ENCODE measurements around the gene SPINK7. TPM values are rescaled to one million over a fixed set of nuclear protein-coding genes. Genes with fewer than 3 reads are reported as not detected.
"Not testable (repeated sequence)": the region's sequence is repeated elsewhere in the genome, so short reads cannot be mapped to it uniquely, and the experiment has no call there.

Gene SPINK7
- total RNA-seq (2021; fragmentation: NEBNext Ultra II Directional; extraction: Animal tissue kit (Norgen Biotek cat#: 25700)): not detected
- long read RNA-seq: 0 reads

DNA sequence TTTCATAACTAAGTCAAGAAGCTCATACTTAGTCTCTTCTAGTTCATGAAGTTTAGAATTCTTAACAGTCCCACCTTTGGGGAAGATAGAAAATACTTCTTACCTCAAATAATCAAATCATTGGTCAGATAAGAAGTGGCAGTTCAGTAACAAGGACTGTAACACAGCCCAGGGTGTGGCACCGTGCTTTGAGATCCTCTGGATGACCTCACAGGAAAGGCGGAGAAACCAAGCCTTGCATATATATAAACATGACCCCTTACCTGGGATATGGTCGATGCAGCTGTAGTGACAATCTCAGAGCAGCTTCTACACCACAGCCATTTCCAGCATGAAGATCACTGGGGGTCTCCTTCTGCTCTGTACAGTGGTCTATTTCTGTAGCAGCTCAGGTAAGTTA lies at the start of gene SPINK7:
Gene SPINK7 (plus strand): TSS at position 271 of the 400 bp plus-strand sequence. CDS start 61 bp downstream, at position 332.
- H3K4me3 Mint-ChIP-seq: no peak within 1 kb of the TSS
- no peaks in the 10 kb centered on the region for H3K27me3 Mint-ChIP-seq (ENCODE audit: insufficient read depth)
- no peaks in the 10 kb centered on the region for H3K4me1 Mint-ChIP-seq (ENCODE audit: low read depth)
- H3K9me3 Mint-ChIP-seq: peaks cover 31% of the 10 kb centered on the region
- TF ChIP-seq, protein P1, sequence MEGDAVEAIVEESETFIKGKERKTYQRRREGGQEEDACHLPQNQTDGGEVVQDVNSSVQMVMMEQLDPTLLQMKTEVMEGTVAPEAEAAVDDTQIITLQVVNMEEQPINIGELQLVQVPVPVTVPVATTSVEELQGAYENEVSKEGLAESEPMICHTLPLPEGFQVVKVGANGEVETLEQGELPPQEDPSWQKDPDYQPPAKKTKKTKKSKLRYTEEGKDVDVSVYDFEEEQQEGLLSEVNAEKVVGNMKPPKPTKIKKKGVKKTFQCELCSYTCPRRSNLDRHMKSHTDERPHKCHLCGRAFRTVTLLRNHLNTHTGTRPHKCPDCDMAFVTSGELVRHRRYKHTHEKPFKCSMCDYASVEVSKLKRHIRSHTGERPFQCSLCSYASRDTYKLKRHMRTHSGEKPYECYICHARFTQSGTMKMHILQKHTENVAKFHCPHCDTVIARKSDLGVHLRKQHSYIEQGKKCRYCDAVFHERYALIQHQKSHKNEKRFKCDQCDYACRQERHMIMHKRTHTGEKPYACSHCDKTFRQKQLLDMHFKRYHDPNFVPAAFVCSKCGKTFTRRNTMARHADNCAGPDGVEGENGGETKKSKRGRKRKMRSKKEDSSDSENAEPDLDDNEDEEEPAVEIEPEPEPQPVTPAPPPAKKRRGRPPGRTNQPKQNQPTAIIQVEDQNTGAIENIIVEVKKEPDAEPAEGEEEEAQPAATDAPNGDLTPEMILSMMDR (IDR thresholded peaks at IDR 0.05): no peak
- H3K27ac Mint-ChIP-seq: no peak within 1 kb of the TSS
- DNase-seq: no peak
- no peaks in the 10 kb centered on the region for H3K36me3 Mint-ChIP-seq (ENCODE audit: low read depth)

DNA sequence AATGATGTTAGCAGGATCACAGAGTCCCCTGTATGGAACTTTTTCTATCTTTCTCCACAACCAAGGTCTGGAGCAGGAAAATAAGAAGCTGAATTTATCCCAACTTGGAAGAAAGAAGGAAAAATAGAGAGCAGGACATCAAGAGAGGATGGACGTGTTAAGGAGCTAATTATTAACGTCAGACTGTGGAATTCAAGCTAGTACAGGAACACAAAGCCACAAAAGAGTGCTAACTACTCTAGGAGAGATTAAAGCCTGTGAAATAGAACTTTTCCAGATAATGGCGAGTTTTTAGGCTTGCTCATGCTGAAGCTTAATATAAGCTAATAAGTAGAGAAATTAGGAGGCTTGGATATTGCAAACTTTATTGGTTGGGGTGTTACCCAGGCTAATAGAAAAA lies 44.3 kb upstream of the SPINK7 start:
- Mint-ChIP-seq H3K9me3 (peaks cover 13% of the 10 kb centered on the region), H3K36me3 (ENCODE audit: low read depth) (no peaks in the 10 kb centered on the region), H3K27me3 (ENCODE audit: insufficient read depth) (no peaks in the 10 kb centered on the region), H3K4me3 (no peak overlapping the region), H3K4me1 (ENCODE audit: low read depth) (no peaks in the 10 kb centered on the region), H3K27ac (no peak overlapping the region)
- TF ChIP-seq, protein P1 (IDR thresholded peaks at IDR 0.05): no peak
- DNase-seq: no peak

DNA sequence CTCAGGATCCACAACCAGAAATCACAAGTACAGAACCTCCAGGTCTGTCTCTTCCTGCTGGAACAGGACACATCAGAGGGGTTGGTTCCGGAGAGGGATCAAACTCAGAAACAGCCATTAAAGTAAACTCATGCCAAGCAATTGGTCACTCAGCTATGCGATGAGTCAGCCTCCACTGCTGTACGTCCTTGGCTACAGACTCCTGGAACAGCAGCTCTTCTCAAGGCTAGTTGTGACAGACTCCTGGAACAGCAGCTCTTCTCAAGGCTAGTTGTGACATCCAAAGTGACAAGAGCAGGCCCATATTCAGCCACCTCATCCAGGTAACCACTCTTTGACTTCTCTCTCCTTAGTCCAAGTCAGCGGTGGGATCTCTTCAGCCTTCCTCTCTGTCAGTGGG lies 43.7 kb upstream of the SPINK7 start, which contains the start of gene SPINK13:
Gene SPINK13 (plus strand): TSS at position 229 of the 400 bp plus-strand sequence. CDS start 1,279 bp downstream, outside the sequence.
- Mint-ChIP-seq H3K4me3 (no peak within 1 kb of the TSS), H3K9me3 (peaks cover 8% of the 10 kb centered on the region; the same call in 1 of the 2 replicates), H3K36me3 (ENCODE audit: low read depth) (no peaks in the 10 kb centered on the region), H3K27ac (no peak within 1 kb of the TSS), H3K4me1 (ENCODE audit: low read depth) (no peaks in the 10 kb centered on the region), H3K27me3 (ENCODE audit: insufficient read depth) (no peaks in the 10 kb centered on the region)
- peak; percentile 35 for DNase-seq
- TF ChIP-seq, protein P1 (IDR thresholded peaks at IDR 0.05): no peak

DNA sequence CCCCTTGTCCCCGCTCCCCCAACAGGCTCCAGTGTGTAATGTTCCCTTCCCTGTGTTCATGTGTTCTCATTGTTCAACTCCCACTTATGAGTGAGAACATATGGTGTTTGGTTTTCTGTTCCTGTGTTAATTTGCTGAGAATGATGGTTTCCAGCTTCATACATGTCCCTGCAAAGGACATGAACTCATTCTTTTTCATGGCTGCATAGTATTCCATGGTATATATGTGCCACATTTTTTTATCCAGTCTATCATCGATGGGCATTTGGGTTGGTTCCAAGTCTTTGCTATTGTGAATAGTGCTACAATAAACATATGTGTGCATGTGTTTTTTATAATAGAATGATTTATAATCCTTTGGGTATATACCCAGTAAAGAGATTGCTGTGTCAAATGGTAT lies 37.1 kb upstream of the SPINK7 start:
- H3K27me3 Mint-ChIP-seq (ENCODE audit: insufficient read depth); H3K4me3 Mint-ChIP-seq; H3K36me3 Mint-ChIP-seq (ENCODE audit: low read depth); DNase-seq; H3K27ac Mint-ChIP-seq; H3K4me1 Mint-ChIP-seq (ENCODE audit: low read depth): not testable (repeated sequence)
- peaks cover 23% of the 10 kb centered on the region for H3K9me3 Mint-ChIP-seq

DNA sequence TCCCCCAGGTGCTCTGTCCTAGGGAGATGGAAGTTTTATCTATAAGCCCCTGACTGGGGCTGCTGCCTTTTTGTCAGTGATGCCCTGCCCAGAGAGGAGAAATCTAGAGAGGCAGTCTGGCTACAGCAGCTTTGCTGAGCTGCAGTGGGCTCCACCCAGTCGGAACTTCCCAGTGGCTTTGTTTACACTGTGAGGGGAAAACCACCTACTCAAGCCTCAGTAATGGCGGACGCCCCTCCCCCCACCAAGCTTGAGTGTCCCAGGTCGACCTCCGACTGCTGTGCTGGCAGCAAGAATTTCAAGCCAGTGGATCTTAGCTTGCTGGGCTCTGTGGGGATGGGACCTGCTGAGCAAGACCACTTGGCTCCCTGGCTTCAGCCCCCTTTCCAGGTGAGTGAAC lies 31.3 kb upstream of the SPINK7 start:
- H3K9me3 Mint-ChIP-seq: peaks cover 16% of the 10 kb centered on the region
- not testable (repeated sequence) for DNase-seq; H3K27ac Mint-ChIP-seq; H3K36me3 Mint-ChIP-seq (ENCODE audit: low read depth); H3K4me3 Mint-ChIP-seq; H3K4me1 Mint-ChIP-seq (ENCODE audit: low read depth); H3K27me3 Mint-ChIP-seq (ENCODE audit: insufficient read depth)

DNA sequence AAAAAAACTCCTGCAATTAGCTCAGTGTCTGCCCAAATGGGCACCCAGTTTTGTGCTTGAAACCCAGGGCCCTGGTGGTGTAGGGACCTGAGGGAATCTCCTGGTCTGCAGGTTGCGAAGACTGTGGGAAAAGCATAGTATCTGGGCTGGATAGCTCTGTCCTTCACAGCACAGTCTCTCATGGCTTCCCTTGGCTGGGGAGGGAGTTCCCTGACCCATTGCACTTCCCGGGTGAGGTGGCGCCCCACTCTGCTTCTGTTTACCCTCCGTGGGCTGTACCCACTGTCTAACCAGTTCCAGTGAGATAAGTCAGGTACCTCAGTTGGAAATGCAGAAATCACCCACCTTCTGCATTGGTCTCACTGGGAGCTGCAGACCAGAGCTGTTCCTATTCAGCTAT lies 30.9 kb upstream of the SPINK7 start:
- not testable (repeated sequence) for H3K36me3 Mint-ChIP-seq (ENCODE audit: low read depth); H3K27ac Mint-ChIP-seq
- H3K9me3 Mint-ChIP-seq: peaks cover 12% of the 10 kb centered on the region

DNA sequence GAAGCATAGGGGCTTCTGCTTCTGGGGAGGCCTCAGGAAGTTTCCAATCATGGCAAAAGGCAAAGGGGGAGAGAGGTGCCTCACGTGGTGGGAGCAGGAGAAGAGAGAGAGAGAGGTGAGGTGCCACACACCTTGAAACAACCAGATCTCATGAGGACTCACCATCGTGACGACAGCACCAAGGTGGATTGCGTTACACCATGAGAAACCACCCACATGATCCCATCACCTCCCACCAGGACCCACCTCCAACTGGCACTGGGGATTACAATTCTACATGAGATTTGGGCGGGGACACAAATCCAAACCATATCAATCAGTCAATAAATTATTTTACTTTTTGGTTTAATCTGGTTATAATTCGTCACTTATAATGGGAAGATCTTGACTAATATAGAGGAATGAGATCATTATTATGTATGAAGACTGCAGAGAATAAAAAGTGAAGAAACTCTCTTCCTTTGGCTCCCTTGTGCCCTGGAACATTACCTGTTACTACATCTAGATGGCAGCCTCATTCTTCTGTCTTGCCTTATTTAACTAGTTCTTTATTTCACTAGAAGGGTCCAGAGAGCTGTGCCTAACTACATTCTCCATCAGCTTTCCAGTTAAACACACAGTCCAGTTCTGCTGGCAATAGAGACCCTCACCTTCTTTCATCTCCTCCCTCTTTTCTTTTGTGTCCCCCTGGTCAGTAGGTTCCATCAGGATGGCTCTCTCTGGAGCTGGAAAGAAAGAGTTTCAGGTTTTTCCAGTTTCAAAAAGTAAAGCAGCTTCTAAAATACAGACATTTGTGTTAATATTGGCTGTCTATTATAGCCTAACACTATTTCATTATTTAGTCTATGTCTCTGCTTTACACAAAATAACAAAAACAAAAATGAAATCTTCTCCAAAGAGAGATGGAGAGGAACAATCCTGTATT lies 21.7 kb upstream of the SPINK7 start:
- DNase-seq: no peak
- H3K9me3 Mint-ChIP-seq: peaks cover 4% of the 10 kb centered on the region; the same call in 1 of the 2 replicates
- no peaks in the 10 kb centered on the region for H3K4me1 Mint-ChIP-seq (ENCODE audit: low read depth)
- H3K4me3 Mint-ChIP-seq: no peak overlapping the region
- no peaks in the 10 kb centered on the region for H3K36me3 Mint-ChIP-seq (ENCODE audit: low read depth)
- no peak overlapping the region for H3K27ac Mint-ChIP-seq
- H3K27me3 Mint-ChIP-seq (ENCODE audit: insufficient read depth): peaks cover 2% of the 10 kb centered on the region; the same call in 1 of the 2 replicates
- TF ChIP-seq, protein P1 (IDR thresholded peaks at IDR 0.05): peak; percentile 37; the same call in 1 of the 2 replicates

More for the DNA sequence above, 30.9 kb upstream of the SPINK7 start:
- DNase-seq; H3K4me3 Mint-ChIP-seq; H3K27me3 Mint-ChIP-seq (ENCODE audit: insufficient read depth); H3K4me1 Mint-ChIP-seq (ENCODE audit: low read depth): not testable (repeated sequence)
